SK-N-MC (cell line): ENCODE data around the gene RNF168.
"Not testable (repeated sequence)": the region's sequence is repeated elsewhere in the genome, so short reads cannot be mapped to it uniquely, and the experiment has no call there.

Source experiments
- EZH2 ChIP-seq: fragments of 200-600 bp; sonication (generic); IDR thresholded peaks from one replicate; pipeline ENCODE4 v1.6.1; 2017; ENCODE audit warnings: antibody characterized with exemption
- POLR2AphosphoS5 ChIP-seq: IDR thresholded peaks from 2 replicates; pipeline ENCODE4 v1.6.1; 2012; ENCODE audit warnings: mild to moderate bottlenecking, low read depth, low read length, borderline replicate concordance

- TF ChIP-seq EZH2, POLR2AphosphoS5: not testable (repeated sequence)
Observed at GRCh38 chr3:196424421-196424820, 79.1 kb downstream of the RNF168 start.
